Breast epithelium (tissue), 4 donors: ENCODE data around the gene LEMD3. TPM values are rescaled to one million over a fixed set of nuclear protein-coding genes. Genes with fewer than 3 reads are reported as not detected.

Experiments
- DNase-seq, 2 donors: peaks; one replicate each; pipeline ENCODE4 v3.0.0-alpha.2; 2019; ENCODE audit warnings: low spot score in 2 of 2
- H3K27ac ChIP-seq, 2 donors: fragments of 200-600 bp; sonication (generic) in 1 of 2; one replicate each; pipeline ENCODE4 v1.5.1; 2016 to 2019; ENCODE audit warnings: mild to moderate bottlenecking in 1 of 2
- H3K27me3 ChIP-seq, 2 donors: fragments of 200-600 bp; sonication (generic) in 1 of 2; one replicate each; pipeline versions ENCODE4 v1.5.1 to v1.6.0; 2017 to 2019; ENCODE audit warnings: control low read depth in 1 of 2, mild to moderate bottlenecking in 1 of 2
- H3K36me3 ChIP-seq: fragments of 200-600 bp; one replicate; pipeline ENCODE4 v1.5.1; 2019
- H3K4me1 ChIP-seq, 2 donors: fragments of 200-600 bp; sonication (generic); one replicate each; pipeline ENCODE4 v1.5.1; 2016 to 2019; ENCODE audit warnings: control low read depth in 1 of 2
- H3K4me3 ChIP-seq, 3 donors: fragments of 200-600 bp; sonication (generic); 1 replicate in 2 of 3; 2 replicates in 1 of 3; pipeline ENCODE4 v1.5.1; 2016 to 2019; ENCODE audit warnings: mild to moderate bottlenecking in 3 of 3, moderate library complexity in 2 of 3
- H3K9me3 ChIP-seq, 2 donors: fragments of 200-600 bp; sonication (generic) in 1 of 2; one replicate each; pipeline ENCODE4 v1.5.1; 2016 to 2019; ENCODE audit warnings: control low read depth in 1 of 2
- CTCF ChIP-seq, 3 donors: fragments of 450-650 bp; IDR thresholded peaks; one replicate each; pipeline ENCODE4 v1.5.1; 2016 to 2017; ENCODE audit warnings: antibody characterized with exemption in 3 of 3, mild to moderate bottlenecking in 3 of 3, moderate library complexity in 3 of 3
- POLR2A ChIP-seq: fragments of 450-650 bp; IDR thresholded peaks from one replicate; pipeline ENCODE4 v1.6.1; 2016; ENCODE audit warnings: antibody characterized with exemption, mild to moderate bottlenecking, moderate library complexity
- POLR2AphosphoS5 ChIP-seq, 3 donors: sonication (generic); formaldehyde crosslinking; IDR thresholded peaks; one replicate each; pipeline ENCODE4 v1.6.1; 2017; ENCODE audit warnings: antibody characterized with exemption in 3 of 3
- intact Hi-C: fragments of 100-400 bp; cut with DNase I; formaldehyde crosslinking; loops from one replicate; pipeline ENCODE4 v1.15.1; 2023; ENCODE audit warnings: low total_unique reads
- total RNA-seq, 3 donors: library from RNA; depleted of rRNA; stranded (reverse); fragments of >200 nt; gene quantifications; one replicate each; pipeline ENCODE4 v1.1.0, GENCODE V29; 2016

The LEMD3 gene
- total RNA-seq, 3 donors from 2014 or later: 31.0 to 69.4 (median 36.4) TPM

- no peak for DNase-seq
- Histone ChIP-seq H3K36me3 (no peaks in the 10 kb centered on the region), H3K27ac (no peak overlapping the region), H3K9me3 (no peaks in the 10 kb centered on the region), H3K27me3 (no peaks in the 10 kb centered on the region), H3K4me1 (no peaks in the 10 kb centered on the region), H3K4me3 (no peak overlapping the region)
- TF ChIP-seq POLR2A: no peak
- no peak for TF ChIP-seq POLR2AphosphoS5 (IDR thresholded peaks at IDR 0.05)
- no peak for TF ChIP-seq CTCF (IDR thresholded peaks at IDR 0.05)
- intact Hi-C loops: no loop called here
These were observed 12.8 kb downstream of the LEMD3 start for GRCh38 chr12:65182012-65182739.

- no peak for TF ChIP-seq POLR2A
- intact Hi-C loops: no loop called here
- no peaks in the 10 kb centered on the region for H3K27me3 ChIP-seq
- DNase-seq: no peak
- no peaks in the 10 kb centered on the region for H3K9me3 ChIP-seq
- H3K4me3 ChIP-seq: no peak overlapping the region
- no peaks in the 10 kb centered on the region for H3K36me3 ChIP-seq
- no peaks in the 10 kb centered on the region for H3K4me1 ChIP-seq
- H3K27ac ChIP-seq: no peak overlapping the region
These were observed 14.9 kb downstream of the LEMD3 start for GRCh38 chr12:65184176-65184857.

- Histone ChIP-seq H3K27me3 (no peaks in the 10 kb centered on the region), H3K9me3 (no peaks in the 10 kb centered on the region), H3K27ac (no peak overlapping the region), H3K4me1 (no peaks in the 10 kb centered on the region), H3K36me3 (no peaks in the 10 kb centered on the region), H3K4me3 (no peak overlapping the region)
- TF ChIP-seq POLR2AphosphoS5 (IDR thresholded peaks at IDR 0.05): no peak
- no peak for TF ChIP-seq CTCF (IDR thresholded peaks at IDR 0.05)
- DNase-seq: no peak
- intact Hi-C loops: no loop called here
These were observed 15.5 kb downstream of the LEMD3 start for GRCh38 chr12:65184858-65185229.

- H3K4me1 ChIP-seq: no peaks in the 10 kb centered on the region
- H3K27me3 ChIP-seq: no peaks in the 10 kb centered on the region
- no peak overlapping the region for H3K27ac ChIP-seq
- intact Hi-C loops: no loop called here
- H3K4me3 ChIP-seq: no peak overlapping the region
- no peak for DNase-seq
- H3K9me3 ChIP-seq: no peaks in the 10 kb centered on the region
- no peaks in the 10 kb centered on the region for H3K36me3 ChIP-seq
- TF ChIP-seq CTCF (IDR thresholded peaks at IDR 0.05): no peak
- TF ChIP-seq POLR2A: no peak
- no peak for TF ChIP-seq POLR2AphosphoS5 (IDR thresholded peaks at IDR 0.05)
These were observed 18.3 kb downstream of the LEMD3 start for GRCh38 chr12:65187665-65188064.

GRCh38 chr12:65188179-65188701, 18.9 kb downstream of the LEMD3 start:
- Histone ChIP-seq H3K27ac (no peak overlapping the region), H3K9me3 (no peaks in the 10 kb centered on the region), H3K4me3 (no peak overlapping the region), H3K36me3 (no peaks in the 10 kb centered on the region), H3K4me1 (no peaks in the 10 kb centered on the region), H3K27me3 (no peaks in the 10 kb centered on the region)
- intact Hi-C loops: no loop called here
- DNase-seq: no peak
- no peak for TF ChIP-seq CTCF (IDR thresholded peaks at IDR 0.05)
- TF ChIP-seq POLR2A: no peak
- no peak for TF ChIP-seq POLR2AphosphoS5 (IDR thresholded peaks at IDR 0.05)
